SK-N-MC (cell line): ENCODE measurements around the gene TMEM184B.

ENCODE experiments used
- EZH2 ChIP-seq: fragments of 200-600 bp; sonication (generic); IDR thresholded peaks from one replicate; pipeline ENCODE4 v1.6.1; 2017; ENCODE audit warnings: antibody characterized with exemption
- FOXP2 ChIP-seq: optimal IDR thresholded peaks from 2 replicates; pipeline ENCODE3; 2011; ENCODE audit warnings: mild to moderate bottlenecking, moderate library complexity; ENCODE audit not compliant: insufficient read depth; ENCODE audit errors: extremely low read length, control extremely low read depth
- POLR2AphosphoS5 ChIP-seq: IDR thresholded peaks from 2 replicates; pipeline ENCODE4 v1.6.1; 2012; ENCODE audit warnings: mild to moderate bottlenecking, low read depth, low read length, borderline replicate concordance

DNA sequence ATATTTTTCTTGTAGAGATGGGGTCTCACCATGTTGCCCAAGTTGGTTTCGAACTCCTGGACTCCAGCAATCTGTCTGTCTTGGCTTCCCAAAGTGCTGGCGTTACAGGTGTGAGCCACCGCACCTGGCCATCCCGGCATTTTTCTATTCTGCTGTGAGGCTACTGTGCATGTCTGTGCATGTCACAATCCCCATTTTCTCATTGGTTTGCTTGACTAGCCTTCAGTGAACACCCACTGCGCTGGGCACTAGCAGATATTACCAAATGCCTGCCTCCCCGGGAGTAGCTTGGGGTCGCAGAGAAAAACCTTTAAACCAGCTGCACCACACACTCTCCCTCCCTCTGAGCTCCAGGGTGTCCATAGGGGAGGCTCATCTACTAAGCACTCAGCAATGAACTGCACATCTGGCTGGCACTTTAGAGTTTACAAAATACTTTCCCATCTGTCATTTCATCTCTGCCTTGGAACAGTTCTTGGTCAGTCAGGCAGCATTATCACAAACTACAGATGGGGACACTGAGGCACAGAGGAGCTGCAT lies 39.5 kb upstream of the TMEM184B start:
- no peak for TF ChIP-seq POLR2AphosphoS5
- no peak for TF ChIP-seq EZH2
- TF ChIP-seq FOXP2 = no peak
